ENCODE data around the gene RBBP8NL.

DNA sequence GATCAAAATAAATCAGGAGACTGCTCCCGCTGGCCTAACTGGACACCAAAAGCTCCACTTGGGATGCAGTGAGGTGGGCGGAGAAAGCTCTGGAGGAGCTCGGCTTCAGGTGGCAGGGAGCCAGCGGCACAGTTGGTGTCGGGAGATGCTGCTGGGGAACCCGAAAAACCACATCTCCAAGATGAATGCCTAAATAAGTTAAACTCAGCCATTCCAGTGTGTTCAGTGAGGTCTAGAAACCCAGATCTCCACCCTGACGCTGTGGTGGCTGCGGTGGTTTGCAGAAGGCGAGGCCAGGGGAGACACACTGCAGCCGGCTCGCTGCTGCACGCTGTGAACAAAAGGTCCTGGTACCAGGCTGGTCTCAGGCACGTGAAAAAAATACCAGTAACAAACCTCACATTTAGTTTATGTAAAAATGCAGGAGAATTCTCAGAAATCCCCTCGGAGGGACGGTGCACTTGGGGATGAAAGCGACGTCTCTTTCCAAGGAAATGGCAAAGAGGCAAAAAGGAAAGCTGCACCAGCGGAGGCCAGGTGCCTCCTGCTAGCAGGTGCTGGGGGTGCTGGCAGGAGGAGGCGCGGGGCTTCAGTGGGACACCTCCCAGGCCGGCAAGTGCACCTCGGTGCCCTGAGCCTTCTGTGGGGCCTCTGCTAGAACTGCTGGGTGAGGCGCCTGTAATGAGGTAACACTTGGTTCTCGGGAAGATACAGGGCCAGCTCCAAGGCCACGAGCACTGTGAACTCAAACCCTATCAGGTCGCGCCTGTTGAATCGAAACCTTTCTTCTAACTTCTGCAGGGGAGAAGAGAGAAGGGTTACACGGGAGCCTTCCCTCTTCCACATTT, 36.8 kb downstream of the RBBP8NL start:
- TF ChIP-seq, protein P1, sequence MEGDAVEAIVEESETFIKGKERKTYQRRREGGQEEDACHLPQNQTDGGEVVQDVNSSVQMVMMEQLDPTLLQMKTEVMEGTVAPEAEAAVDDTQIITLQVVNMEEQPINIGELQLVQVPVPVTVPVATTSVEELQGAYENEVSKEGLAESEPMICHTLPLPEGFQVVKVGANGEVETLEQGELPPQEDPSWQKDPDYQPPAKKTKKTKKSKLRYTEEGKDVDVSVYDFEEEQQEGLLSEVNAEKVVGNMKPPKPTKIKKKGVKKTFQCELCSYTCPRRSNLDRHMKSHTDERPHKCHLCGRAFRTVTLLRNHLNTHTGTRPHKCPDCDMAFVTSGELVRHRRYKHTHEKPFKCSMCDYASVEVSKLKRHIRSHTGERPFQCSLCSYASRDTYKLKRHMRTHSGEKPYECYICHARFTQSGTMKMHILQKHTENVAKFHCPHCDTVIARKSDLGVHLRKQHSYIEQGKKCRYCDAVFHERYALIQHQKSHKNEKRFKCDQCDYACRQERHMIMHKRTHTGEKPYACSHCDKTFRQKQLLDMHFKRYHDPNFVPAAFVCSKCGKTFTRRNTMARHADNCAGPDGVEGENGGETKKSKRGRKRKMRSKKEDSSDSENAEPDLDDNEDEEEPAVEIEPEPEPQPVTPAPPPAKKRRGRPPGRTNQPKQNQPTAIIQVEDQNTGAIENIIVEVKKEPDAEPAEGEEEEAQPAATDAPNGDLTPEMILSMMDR (IDR thresholded peaks at IDR 0.05): no peak
- TF ChIP-seq, protein P2, sequence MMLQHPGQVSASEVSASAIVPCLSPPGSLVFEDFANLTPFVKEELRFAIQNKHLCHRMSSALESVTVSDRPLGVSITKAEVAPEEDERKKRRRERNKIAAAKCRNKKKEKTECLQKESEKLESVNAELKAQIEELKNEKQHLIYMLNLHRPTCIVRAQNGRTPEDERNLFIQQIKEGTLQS (CRISPR knock-in tag; conservative IDR thresholded peaks at IDR 0.05): no peak

All from WTC11 (cell line).